ENCODE results near the gene DNAJC27. TPM values are rescaled to one million over a fixed set of nuclear protein-coding genes. Genes with fewer than 3 reads are reported as not detected.
"Not testable (repeated sequence)": the region's sequence is repeated elsewhere in the genome, so short reads cannot be mapped to it uniquely, and the experiment has no call there.

Gene DNAJC27
- polyA plus RNA-seq, 1 of the 3 experiments (the other 2 are of a cell fraction): 2.4 TPM

- CTCF ChIA-PET: interaction anchor here (0.9 to 3.7 kb wide), 6 partner anchors 10 to 39 kb away, joined by 3 to 13 read pairs (median 4); no protein-coding TSS in a partner anchor
- no peaks in the 10 kb centered on the region for H4K20me1 ChIP-seq (ENCODE audit: insufficient read depth)
- H3K9ac ChIP-seq: no peak overlapping the region
- H3K79me2 ChIP-seq (ENCODE audit: insufficient read depth): no peaks in the 10 kb centered on the region
- peak; percentile 69 for DNase-seq
- no peak overlapping the region for H2AFZ ChIP-seq (ENCODE audit: low read depth)
- no peaks in the 10 kb centered on the region for H3K9me3 ChIP-seq
- H3K27me3 ChIP-seq (ENCODE audit: insufficient read depth): no peaks in the 10 kb centered on the region
- no peaks in the 10 kb centered on the region for H3K36me3 ChIP-seq (replicated peaks in 1 of 2; ENCODE audit: control insufficient read depth in 1 of 2, insufficient read depth in 2 of 2, low read length in 1 of 2)
- POLR2A ChIA-PET: no interaction called here
- no peak overlapping the region for H3K4me3 ChIP-seq (ENCODE audit: low read depth in 2 of 2, low read length in 1 of 2)
- no peak overlapping the region for H3K4me2 ChIP-seq
- no peaks in the 10 kb centered on the region for H3K9me2 ChIP-seq
- 65% methylated on average over 9 of the region's 9 CpGs for WGBS (ENCODE audit: low lambda C conversion rate)
- peaks cover 0 to 6% of the 10 kb centered on the region in 2 experiments; a peak in 1 of 4 replicates for H3K4me1 ChIP-seq (ENCODE audit: control insufficient read depth in 1 of 2, insufficient read depth in 2 of 2, low read depth in 1 of 2, low read length in 1 of 2)
- no peak overlapping the region for H3K27ac ChIP-seq (ENCODE audit: low read depth in 2 of 2, low read length in 1 of 2)
- TF ChIP-seq RXRA (IDR thresholded peaks at IDR 0.05; ENCODE audit: borderline replicate concordance, low read depth): no peak
- TF ChIP-seq CTCF (IDR thresholded peaks at IDR 0.05): no peak
- peak; percentile 36; the same call in 1 of the 2 replicates for TF ChIP-seq RAD21 (IDR thresholded peaks at IDR 0.05; ENCODE audit: low read length)
- TF ChIP-seq MXI1 (IDR thresholded peaks at IDR 0.05; ENCODE audit: low read depth, low read length): peak; percentile 81; the same call in 1 of the 2 replicates
- no peak for TF ChIP-seq REST (IDR thresholded peaks at IDR 0.05; ENCODE audit: low read depth, low read length)
- peak in 1 of 2 experiments; percentile 83; a peak in 2 of 4 replicates for TF ChIP-seq EP300 (IDR thresholded peaks at IDR 0.05; ENCODE audit: borderline replicate concordance in 1 of 2, low read depth in 1 of 2, low read length in 1 of 2)
- peak; percentile 87 for TF ChIP-seq RCOR1 (IDR thresholded peaks at IDR 0.05; ENCODE audit: low read length)
- TF ChIP-seq GATA2 (CRISPR knock-in tag; IDR thresholded peaks at IDR 0.05): peak; percentile 100
- H3F3A ChIP-seq (replicated peaks; ENCODE audit: insufficient read depth): no peaks in the 10 kb centered on the region
Measured at GRCh38 chr2:25014631-25015030, 42.9 kb upstream of the DNAJC27 start.

- H3K4me1 ChIP-seq (ENCODE audit: control insufficient read depth in 1 of 2, insufficient read depth in 2 of 2, low read depth in 1 of 2, low read length in 1 of 2); H3K4me3 ChIP-seq (ENCODE audit: low read depth in 2 of 2, low read length in 1 of 2); H3K36me3 ChIP-seq (replicated peaks in 1 of 2; ENCODE audit: control insufficient read depth in 1 of 2, insufficient read depth in 2 of 2, low read length in 1 of 2); H3K9ac ChIP-seq; H3K79me2 ChIP-seq (ENCODE audit: insufficient read depth); H3K27me3 ChIP-seq (ENCODE audit: insufficient read depth); H4K20me1 ChIP-seq (ENCODE audit: insufficient read depth); H3F3A ChIP-seq (replicated peaks; ENCODE audit: insufficient read depth); H3K9me3 ChIP-seq; H3K9me2 ChIP-seq; H3K4me2 ChIP-seq; H2AFZ ChIP-seq (ENCODE audit: low read depth); H3K27ac ChIP-seq (ENCODE audit: low read depth in 2 of 2, low read length in 1 of 2); DNase-seq; POLR2A ChIA-PET: not testable (repeated sequence)
- WGBS (ENCODE audit: low lambda C conversion rate): 94% methylated on average over 2 of the region's 2 CpGs
- CTCF ChIA-PET: interaction anchor here (0.6 to 3.7 kb wide), 3 partner anchors 27 to 36 kb away, joined by 3 to 13 read pairs (median 6); no protein-coding TSS in a partner anchor
Measured at GRCh38 chr2:25011342-25011741, 39.6 kb upstream of the DNAJC27 start.
